Measurements from ENCODE around the gene ACOT8. TPM values are rescaled to one million over a fixed set of nuclear protein-coding genes. Genes with fewer than 3 reads are reported as not detected.

Gene ACOT8
- total and polyA plus RNA-seq, 2 of the 4 experiments (the other 2 are of a cell fraction) = 29.8 to 47.5 TPM

DNA sequence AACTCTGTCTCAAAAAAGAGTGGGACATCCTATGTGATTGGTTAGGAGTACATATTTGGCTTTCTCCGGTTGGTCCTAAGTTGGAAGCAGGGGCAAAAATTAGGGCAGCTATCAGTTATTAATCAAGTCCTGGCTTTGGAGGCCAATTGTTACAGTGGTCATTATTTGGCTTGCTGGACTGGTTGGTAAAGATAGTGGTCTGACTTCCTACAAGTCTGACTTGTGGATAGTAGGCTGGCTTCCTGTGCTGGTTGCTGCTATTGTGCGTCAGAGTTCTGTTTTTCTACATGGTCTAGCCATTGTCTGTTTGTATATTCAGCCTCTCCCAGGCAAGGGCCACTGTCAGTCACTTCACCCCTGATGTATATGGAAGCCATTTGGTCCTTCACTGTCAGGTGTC, 7.0 kb downstream of the ACOT8 start:
- BruUV-seq (replicated peaks) = no TSS peak
- no peak overlapping the region for H3K18ac ChIP-seq (ENCODE audit: low read depth, low read length)
- dilution Hi-C loops (cut with HindIII; ENCODE audit: low sequenced_read_pairs, unreplicated experiment) = no loop called here

More for the DNA sequence above, 7.0 kb downstream of the ACOT8 start:
- Histone ChIP-seq H4K8ac (ENCODE audit: low read depth in 2 of 2, low read length in 2 of 2) (no peak overlapping the region), H2AK9ac (replicated peaks; ENCODE audit: low read depth, low read length, poor library complexity) (no peak overlapping the region), H2BK15ac (ENCODE audit: low read depth, low read length) (no peak overlapping the region), H3K36me3 (ENCODE audit: control insufficient read depth, insufficient read depth, low read length) (peaks cover 36% of the 10 kb centered on the region), H2BK20ac (ENCODE audit: low read depth, low read length) (no peak overlapping the region), H3K4me1 (ENCODE audit: control insufficient read depth, insufficient read depth, low read length) (peaks cover 4% of the 10 kb centered on the region; the same call in 1 of the 2 replicates), H3K23ac (ENCODE audit: low read depth, low read length) (no peak overlapping the region), H3K27me3 (ENCODE audit: control insufficient read depth, insufficient read depth, low read length) (no peaks in the 10 kb centered on the region), H3K4me2 (ENCODE audit: low read depth, low read length) (no peak overlapping the region), H4K20me1 (ENCODE audit: insufficient read depth, low read length) (peaks cover 5% of the 10 kb centered on the region; the same call in 1 of the 2 replicates), H2BK120ac (ENCODE audit: low read depth, low read length) (no peak overlapping the region), H4K91ac (ENCODE audit: insufficient read depth, low read depth, low read length) (no peak overlapping the region), H3K56ac (ENCODE audit: extremely low read depth, insufficient read depth, low read length) (no peak overlapping the region), H3K9ac (ENCODE audit: low read depth, low read length) (no peak overlapping the region), H3K9me3 (ENCODE audit: control insufficient read depth, insufficient read depth, low read length) (no peaks in the 10 kb centered on the region), H3K14ac (replicated peaks; ENCODE audit: low read depth, low read length) (no peak overlapping the region), H3K79me1 (ENCODE audit: low read depth in 1 of 2, low read length in 2 of 2) (peaks cover 10 to 51% of the 10 kb centered on the region in 2 experiments), H2AK5ac (ENCODE audit: low read depth, low read length) (no peak overlapping the region), H2AFZ (replicated peaks; ENCODE audit: low read length, poor library complexity) (no peak overlapping the region), H3K9me1 (ENCODE audit: insufficient read depth, low read length) (peaks cover 10% of the 10 kb centered on the region; the same call in 1 of the 2 replicates), H2BK5ac (ENCODE audit: low read depth, low read length, poor library complexity, severe bottlenecking) (no peak overlapping the region), H4K5ac (ENCODE audit: low read depth, low read length) (no peak overlapping the region), H3K4ac (ENCODE audit: low read depth, low read length) (no peak overlapping the region), H3K27ac (ENCODE audit: insufficient read depth, low read length) (no peak overlapping the region), H3K4me3 (ENCODE audit: insufficient read depth, low read depth, low read length) (no peak overlapping the region)
- ATAC-seq (ENCODE audit: low read depth) (no peak), DNase-seq (no peak)
- TF ChIP-seq, protein P1, sequence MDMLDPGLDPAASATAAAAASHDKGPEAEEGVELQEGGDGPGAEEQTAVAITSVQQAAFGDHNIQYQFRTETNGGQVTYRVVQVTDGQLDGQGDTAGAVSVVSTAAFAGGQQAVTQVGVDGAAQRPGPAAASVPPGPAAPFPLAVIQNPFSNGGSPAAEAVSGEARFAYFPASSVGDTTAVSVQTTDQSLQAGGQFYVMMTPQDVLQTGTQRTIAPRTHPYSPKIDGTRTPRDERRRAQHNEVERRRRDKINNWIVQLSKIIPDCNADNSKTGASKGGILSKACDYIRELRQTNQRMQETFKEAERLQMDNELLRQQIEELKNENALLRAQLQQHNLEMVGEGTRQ (IDR thresholded peaks at IDR 0.05; ENCODE audit: low read depth, low read length) = no peak
- TF ChIP-seq MAFK (IDR thresholded peaks at IDR 0.05; ENCODE audit: low read depth, low read length) (no peak), FOS (IDR thresholded peaks at IDR 0.05; ENCODE audit: low read depth, low read length) (no peak)
- TF ChIP-seq, protein P2, sequence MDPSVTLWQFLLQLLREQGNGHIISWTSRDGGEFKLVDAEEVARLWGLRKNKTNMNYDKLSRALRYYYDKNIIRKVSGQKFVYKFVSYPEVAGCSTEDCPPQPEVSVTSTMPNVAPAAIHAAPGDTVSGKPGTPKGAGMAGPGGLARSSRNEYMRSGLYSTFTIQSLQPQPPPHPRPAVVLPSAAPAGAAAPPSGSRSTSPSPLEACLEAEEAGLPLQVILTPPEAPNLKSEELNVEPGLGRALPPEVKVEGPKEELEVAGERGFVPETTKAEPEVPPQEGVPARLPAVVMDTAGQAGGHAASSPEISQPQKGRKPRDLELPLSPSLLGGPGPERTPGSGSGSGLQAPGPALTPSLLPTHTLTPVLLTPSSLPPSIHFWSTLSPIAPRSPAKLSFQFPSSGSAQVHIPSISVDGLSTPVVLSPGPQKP (IDR thresholded peaks at IDR 0.05; ENCODE audit: borderline replicate concordance, low read depth, low read length) = no peak
- CTCF ChIA-PET = no interaction called here
- in situ Hi-C loops (cut with MboI; ENCODE audit: low sequenced_read_pairs) (no loop called here), intact Hi-C loops (cut with micrococcal nuclease) (no loop called here)
- WGBS, 2 experiments (ENCODE audit: extremely low coverage in 2 of 2, insufficient read length in 1 of 2) = 100% methylated on average over 1 of the region's 2 CpGs; no CpG with 5 or more reads in 1 of the 2 experiments
- POLR2A ChIA-PET (ENCODE audit: unreplicated experiment) = no interaction called here

All from IMR-90 (cell line).